Small intestine (tissue), 16 donors: ENCODE data around the gene VPS37C. TPM values are rescaled to one million over a fixed set of nuclear protein-coding genes. Genes with fewer than 3 reads are reported as not detected.
"Not testable (repeated sequence)": the region's sequence is repeated elsewhere in the genome, so short reads cannot be mapped to it uniquely, and the experiment has no call there.

Source experiments
- DNase-seq, 2 donors: peaks; one replicate each; pipeline versions ENCODE4 v3.0.0 to v3.0.0-alpha.2; 2013
- FAIRE-seq: peaks from 2 replicates; lab custom pipeline; 2012; peaks lifted over from hg19 to GRCh38; lab: Jason Lieb, UNC
- H3K27ac ChIP-seq, 3 donors: one replicate each; pipeline ENCODE4 v1.5.1; 2013; ENCODE audit warnings: low read length in 2 of 3, mild to moderate bottlenecking in 2 of 3, control low read depth in 1 of 3, inconsistent platforms in 1 of 3, low read depth in 1 of 3, moderate library complexity in 1 of 3
- H3K27me3 ChIP-seq, 3 donors: one replicate each; pipeline ENCODE4 v1.6.1; 2013; ENCODE audit warnings: low read length in 3 of 3, inconsistent platforms in 1 of 3; ENCODE audit not compliant: control insufficient read depth in 3 of 3, insufficient read depth in 3 of 3
- H3K36me3 ChIP-seq, 3 donors: one replicate each; pipeline ENCODE4 v1.6.1; 2013; ENCODE audit warnings: low read length in 3 of 3, inconsistent platforms in 1 of 3, low read depth in 1 of 3, mild to moderate bottlenecking in 1 of 3, moderate library complexity in 1 of 3; ENCODE audit not compliant: control insufficient read depth in 3 of 3, insufficient read depth in 2 of 3
- H3K4me1 ChIP-seq, 3 donors: one replicate each; pipeline ENCODE4 v1.6.1; 2013; ENCODE audit warnings: low read length in 2 of 3, inconsistent platforms in 1 of 3, low read depth in 1 of 3, mild to moderate bottlenecking in 1 of 3, moderate library complexity in 1 of 3; ENCODE audit not compliant: control insufficient read depth in 3 of 3, insufficient read depth in 2 of 3
- H3K4me3 ChIP-seq, 3 donors: one replicate each; pipeline ENCODE4 v1.5.1; 2013; ENCODE audit warnings: low read length in 3 of 3, control low read depth in 1 of 3, inconsistent platforms in 1 of 3, low read depth in 1 of 3, mild to moderate bottlenecking in 1 of 3, moderate library complexity in 1 of 3
- H3K9me3 ChIP-seq, 2 donors: one replicate each; pipeline ENCODE4 v1.6.1; 2013; ENCODE audit warnings: low read depth in 1 of 2, low read length in 1 of 2; ENCODE audit not compliant: control insufficient read depth in 2 of 2, insufficient read depth in 1 of 2
- WGBS, 3 donors: extraction: QIAGEN DNeasy Blood & Tissue Kit; methylation state at CpG; one replicate each; pipeline ENCODE4 v1.1.7; 2013; 5-methylcytosine and 5-hydroxymethylcytosine counted together
- long read RNA-seq, 10 donors: transcript quantifications; one replicate each; lab custom pipeline, GENCODE V29; 2026
- polyA plus RNA-seq, 4 donors: library from polyadenylated mRNA; stranded (reverse) in 3 of 4; unstranded in 1 of 4; fragments of 200-250 nt in 3 of 4; fragments of 120-200 nt in 1 of 4; gene quantifications; one replicate each; pipeline versions ENCODE4 v1.2.1 to v1.2.3, GENCODE V29; 2013
- donor health status: healthy with polysubstance abuse.
- donor health status: control.
- donor health status: control.
- donor health status: Bipolar disorder and iron deficiency.
- donor health status: healthy.

The VPS37C gene
- 10 to 100 TPM; 17.8 to 40.4 (median 30.9) TPM for polyA plus RNA-seq
- long read RNA-seq, donor 1, transcript VPS37C-201 (5 exons, 2,865 nt): major isoform, 29 of 35 reads
- long read RNA-seq, donor 1, partial matches to known transcripts: 5 of 35 reads
- long read RNA-seq, donor 1, other reads (novel, unspliced or antisense): 0 of 35 reads
- long read RNA-seq, donor 2, transcript VPS37C-201 (5 exons, 2,865 nt): major isoform, 5 of 6 reads
- long read RNA-seq, donor 2, partial matches to known transcripts: 0 of 6 reads
- long read RNA-seq, donor 2, other reads (novel, unspliced or antisense): 0 of 6 reads
- long read RNA-seq, donor 3, transcript VPS37C-201 (5 exons, 2,865 nt): major isoform, 15 of 16 reads
- long read RNA-seq, donor 3, partial matches to known transcripts: 0 of 16 reads
- long read RNA-seq, donor 3, other reads (novel, unspliced or antisense): 0 of 16 reads
- long read RNA-seq, donor 4: 0 reads
- long read RNA-seq, donor 5, partial matches to known transcripts: 0 of 4 reads
- long read RNA-seq, donor 5, other reads (novel, unspliced or antisense): 0 of 4 reads
- long read RNA-seq, donor 6, partial matches to known transcripts: 0 of 3 reads
- long read RNA-seq, donor 6, other reads (novel, unspliced or antisense): 0 of 3 reads
- long read RNA-seq, donor 7: 0 reads
- long read RNA-seq, donor 8, partial matches to known transcripts: 0 of 1 reads
- long read RNA-seq, donor 8, other reads (novel, unspliced or antisense): 0 of 1 reads
- long read RNA-seq, donor 9, partial matches to known transcripts: 0 of 3 reads
- long read RNA-seq, donor 9, other reads (novel, unspliced or antisense): 0 of 3 reads
- long read RNA-seq, donor 10, transcript VPS37C-201 (5 exons, 2,865 nt): major isoform, 9 of 9 reads
- long read RNA-seq, donor 10, partial matches to known transcripts: 0 of 9 reads
- long read RNA-seq, donor 10, other reads (novel, unspliced or antisense): 0 of 9 reads

GRCh38 chr11:61161190-61162091, at the start of gene VPS37C:
Gene VPS37C, minus strand, starts transcription at chr11:61161426. Its CDS starts 22,597 bp downstream, at chr11:61138829.
- peak within 1 kb of the TSS; percentile 84 to 97 (median 96) for H3K27ac ChIP-seq
- peak; percentile 86 to 95 for DNase-seq
- H3K9me3 ChIP-seq: no peaks in the 10 kb centered on the region
- H3K27me3 ChIP-seq: no peaks in the 10 kb centered on the region
- 1% methylated on average over 30 to 85 of the region's 85 CpGs for WGBS, 3 donors
- no peak for FAIRE-seq
- peaks cover 0 to 3% (median 0%) of the 10 kb centered on the region in 3 donors for H3K36me3 ChIP-seq
- peaks cover 1 to 34% (median 3%) of the 10 kb centered on the region in 3 donors for H3K4me1 ChIP-seq
- H3K4me3 ChIP-seq: peak within 1 kb of the TSS; percentile 65 to 82 (median 75)

GRCh38 chr11:61210629-61211028, 49.4 kb upstream of the VPS37C start:
- not testable (repeated sequence) for DNase-seq, H3K4me1 ChIP-seq, H3K9me3 ChIP-seq, FAIRE-seq, H3K27ac ChIP-seq, H3K36me3 ChIP-seq, H3K27me3 ChIP-seq, H3K4me3 ChIP-seq
- WGBS, 3 donors: no CpG with 5 or more reads among the region's 6 CpGs

GRCh38 chr11:61207636-61208310, 46.5 kb upstream of the VPS37C start:
- WGBS, 3 donors: no CpG with 5 or more reads among the region's 9 CpGs
- not testable (repeated sequence) for DNase-seq, FAIRE-seq

GRCh38 chr11:61204502-61205059, 43.4 kb upstream of the VPS37C start:
- H3K27ac ChIP-seq, H3K9me3 ChIP-seq, DNase-seq, H3K36me3 ChIP-seq, H3K4me1 ChIP-seq, H3K27me3 ChIP-seq, FAIRE-seq, H3K4me3 ChIP-seq: not testable (repeated sequence)
- WGBS, 3 donors: 72 to 74% (median 73%) methylated on average over 14 of the region's 14 CpGs

More at GRCh38 chr11:61207636-61208310, 46.5 kb upstream of the VPS37C start:
- H3K36me3 ChIP-seq, H3K4me1 ChIP-seq, H3K27me3 ChIP-seq, H3K9me3 ChIP-seq, H3K27ac ChIP-seq, H3K4me3 ChIP-seq: not testable (repeated sequence)

- not testable (repeated sequence) for FAIRE-seq, H3K27ac ChIP-seq, H3K27me3 ChIP-seq, DNase-seq, H3K36me3 ChIP-seq, H3K4me3 ChIP-seq, H3K4me1 ChIP-seq, H3K9me3 ChIP-seq
- 17% methylated on average over 1 of the region's 5 CpGs; no CpG with 5 or more reads in 2 of the 3 donors for WGBS, 3 donors
These were observed 42.6 kb upstream of the VPS37C start for GRCh38 chr11:61203873-61204272.

- WGBS, 3 donors: 56 to 61% (median 59%) methylated on average over 16 to 18 of the region's 18 CpGs
- H3K4me1 ChIP-seq, DNase-seq, H3K4me3 ChIP-seq, H3K27ac ChIP-seq, H3K36me3 ChIP-seq, H3K27me3 ChIP-seq, FAIRE-seq: not testable (repeated sequence)
- H3K9me3 ChIP-seq: peaks cover 0 to 11% of the 10 kb centered on the region in 2 donors
These were observed 41.9 kb upstream of the VPS37C start, which contains the start of gene PGA3 for GRCh38 chr11:61202950-61203746. Gene PGA3, plus strand, starts transcription at chr11:61203515. Its CDS starts 50 bp downstream, at chr11:61203565.

- H3K27ac ChIP-seq: no peak overlapping the region
- H3K4me1 ChIP-seq: no peaks in the 10 kb centered on the region
- 85 to 94% (median 90%) methylated on average over 14 of the region's 14 CpGs for whole genome bisulfite sequencing, 3 donors
- peaks cover 0 to 11% of the 10 kb centered on the region in 2 donors for H3K9me3 ChIP-seq
- no peak overlapping the region for H3K4me3 ChIP-seq
- DNase-seq (no peak), FAIRE-seq (no peak)
- H3K36me3 ChIP-seq: no peaks in the 10 kb centered on the region
- H3K27me3 ChIP-seq: peaks cover 0 to 6% (median 4%) of the 10 kb centered on the region in 3 donors
These were observed 40.2 kb upstream of the VPS37C start for GRCh38 chr11:61201476-61201875.
